Esophagus squamous epithelium (tissue), 4 donors: ENCODE results near the gene PPFIA4.

ENCODE experiments used
- CTCF ChIP-seq, 6 experiments: fragments of 450-650 bp in 4 of 6; fragments of 200-600 bp in 2 of 6; sonication (generic) in 2 of 6; IDR thresholded peaks; one replicate each; pipeline ENCODE4 v1.5.1; 2016 to 2019; ENCODE audit warnings: antibody characterized with exemption in 6 of 6, mild to moderate bottlenecking in 4 of 6, moderate library complexity in 4 of 6
- POLR2A ChIP-seq, 4 donors: fragments of 450-650 bp; IDR thresholded peaks; one replicate each; pipeline ENCODE4 v1.6.1; 2017; ENCODE audit warnings: antibody characterized with exemption in 4 of 4, mild to moderate bottlenecking in 4 of 4, moderate library complexity in 3 of 4

DNA sequence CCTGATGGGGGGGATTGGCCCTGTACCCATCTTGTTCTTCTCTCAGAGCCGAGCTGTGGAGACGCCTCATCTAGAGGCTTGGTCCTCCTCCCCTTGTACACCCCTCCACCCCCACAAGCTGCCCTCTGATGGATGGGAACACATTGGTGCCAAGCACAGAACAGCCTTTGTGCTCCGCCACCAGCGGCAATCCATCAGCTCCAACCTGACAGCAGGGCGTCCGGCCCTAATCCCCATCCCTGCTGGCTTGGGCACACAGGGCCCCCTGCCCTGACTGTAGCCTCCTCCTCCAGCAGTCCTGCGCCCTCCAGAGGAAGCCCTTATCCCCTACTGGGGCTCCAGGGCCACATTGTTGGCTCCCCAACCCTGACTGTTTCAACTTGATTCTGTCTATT, 63.4 kb downstream of the PPFIA4 start:
- TF ChIP-seq POLR2A (IDR thresholded peaks at IDR 0.05) (no peak), CTCF (IDR thresholded peaks at IDR 0.05) (no peak)
